Epithelial cell of prostate (primary cell): ENCODE data around the gene RYR3.

Experiments used
- DNase-seq: peaks from one replicate; pipeline ENCODE4 v3.0.0-alpha.2; 2011; ENCODE audit warnings: low read depth, low spot score
- H3K27ac ChIP-seq: fragments of 450-650 bp; 2 replicates; pipeline ENCODE4 v1.5.1; 2017; ENCODE audit warnings: mild to moderate bottlenecking

RYR3 gene

DNA sequence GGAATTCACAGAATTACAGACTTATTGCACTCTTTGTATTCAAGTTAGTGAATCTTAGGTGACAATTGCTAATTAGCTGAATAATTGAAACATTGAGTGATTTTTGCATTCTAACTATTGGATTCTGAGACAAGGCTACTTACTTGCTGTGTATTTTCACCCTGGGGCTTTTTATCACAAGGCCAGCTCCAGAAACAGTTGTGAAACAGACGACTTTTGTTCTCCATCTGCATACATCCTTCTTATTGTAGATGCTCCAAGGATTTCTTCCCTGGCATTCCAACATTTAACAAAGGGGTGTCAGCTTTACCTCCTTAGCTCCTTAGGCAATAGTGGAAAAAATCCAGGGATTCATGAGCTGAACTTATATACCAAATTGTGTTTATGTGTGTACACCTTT, 424.4 kb downstream of the RYR3 start:
- no peak for DNase-seq

GRCh38 chr15:33735637-33736247, 425.0 kb downstream of the RYR3 start:
- H3K27ac ChIP-seq = no peak overlapping the region
- no peak for DNase-seq

More for the DNA sequence above, 424.4 kb downstream of the RYR3 start:
- H3K27ac ChIP-seq = no peak overlapping the region

DNA sequence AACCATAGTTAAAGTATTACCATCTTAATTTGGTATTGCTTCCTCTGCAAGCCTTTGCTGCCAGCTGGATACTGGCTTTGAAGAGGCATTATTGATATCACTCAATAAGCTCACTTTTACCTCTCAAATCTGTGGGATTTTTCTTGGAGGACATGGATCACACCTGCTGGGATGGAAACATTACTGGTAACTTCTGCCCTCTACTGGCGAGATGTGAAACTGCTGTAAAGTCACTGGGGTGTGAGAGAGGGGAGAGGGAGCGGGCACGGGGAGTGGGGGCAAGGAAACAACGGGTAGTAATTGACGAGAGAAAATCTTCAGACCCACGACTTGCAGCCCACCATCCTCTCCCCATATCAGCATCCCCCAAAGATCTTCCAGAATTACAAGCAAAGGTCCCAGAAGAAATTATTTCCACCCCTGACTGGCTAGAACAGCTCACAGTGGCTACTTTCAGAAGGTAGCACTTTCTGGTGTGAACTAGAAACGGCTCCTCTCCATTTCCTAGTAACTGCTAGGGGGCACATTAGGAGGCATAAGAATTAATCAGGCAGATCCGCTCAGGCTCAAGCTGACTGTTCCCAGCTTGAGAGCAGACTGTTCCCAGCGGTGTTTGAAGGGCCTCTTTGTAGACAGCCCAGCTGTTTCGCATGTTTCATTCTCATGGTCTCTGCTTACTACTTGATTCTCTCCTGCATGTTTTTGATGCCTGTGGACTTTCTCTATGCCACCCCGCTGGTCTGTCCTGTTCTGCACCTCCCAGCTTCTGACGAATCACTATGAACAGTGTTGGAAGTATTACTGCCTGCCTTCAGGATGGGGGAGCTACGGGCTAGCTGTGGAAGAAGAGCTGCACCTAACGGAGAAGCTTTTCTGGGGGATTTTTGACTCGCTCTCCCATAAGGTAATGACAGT, 427.2 kb downstream of the RYR3 start:
- no peak overlapping the region for H3K27ac ChIP-seq
- DNase-seq = no peak

DNA sequence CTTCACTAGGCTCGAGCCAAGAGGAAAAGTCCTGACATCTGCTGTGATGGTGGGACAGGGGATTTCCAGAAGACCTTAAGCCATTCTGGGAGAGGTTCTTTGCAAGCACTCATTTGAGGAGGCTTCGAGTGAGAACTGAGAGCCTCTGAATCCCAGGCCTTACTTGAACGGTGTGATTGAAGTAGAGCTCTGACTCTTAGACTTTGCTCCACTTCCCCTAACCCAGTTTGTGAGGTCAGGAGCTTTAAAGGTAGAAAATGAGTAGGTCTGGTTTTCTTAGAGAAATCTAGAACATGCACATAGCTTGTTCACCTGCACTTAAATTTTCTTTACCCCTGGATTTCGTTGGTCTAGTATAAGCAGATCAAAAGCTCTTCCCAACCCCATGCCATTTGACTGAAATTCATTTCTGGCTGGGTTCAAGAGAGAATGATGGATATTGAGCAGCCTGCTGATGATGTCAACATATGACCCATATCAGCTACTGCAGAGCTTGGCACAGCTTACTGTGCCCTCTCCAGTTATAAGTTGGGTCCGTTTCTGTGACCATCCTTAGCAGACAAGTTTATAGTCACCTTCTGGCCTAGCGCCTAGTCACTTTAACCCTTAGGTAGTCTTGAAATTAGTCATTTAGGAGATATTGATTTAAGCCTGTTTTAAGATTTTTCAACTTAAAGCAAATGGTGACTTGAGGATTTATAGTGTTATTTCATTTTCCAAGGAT, 428.3 kb downstream of the RYR3 start:
- no peak overlapping the region for H3K27ac ChIP-seq
- DNase-seq = no peak

DNA sequence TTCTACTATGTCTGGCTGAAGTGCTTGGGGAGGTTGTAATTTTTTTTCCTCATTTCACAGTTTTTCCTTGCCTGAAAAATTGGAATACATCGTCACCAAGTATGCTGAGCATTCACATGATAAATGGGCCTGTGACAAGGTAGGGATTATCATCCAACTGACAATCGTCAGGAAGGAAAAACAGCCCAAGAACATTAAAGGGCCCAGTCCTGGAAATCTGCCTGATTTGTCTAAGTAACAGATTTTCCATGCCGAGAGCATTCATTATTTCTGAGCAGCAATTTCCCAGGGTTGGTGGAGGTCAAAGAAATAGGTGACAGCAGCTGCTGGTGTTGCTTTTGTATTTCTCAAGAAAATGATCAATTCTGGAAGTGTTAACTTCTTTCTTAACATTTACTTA, 431.5 kb downstream of the RYR3 start:
- no peak for DNase-seq
- H3K27ac ChIP-seq = no peak overlapping the region

DNA sequence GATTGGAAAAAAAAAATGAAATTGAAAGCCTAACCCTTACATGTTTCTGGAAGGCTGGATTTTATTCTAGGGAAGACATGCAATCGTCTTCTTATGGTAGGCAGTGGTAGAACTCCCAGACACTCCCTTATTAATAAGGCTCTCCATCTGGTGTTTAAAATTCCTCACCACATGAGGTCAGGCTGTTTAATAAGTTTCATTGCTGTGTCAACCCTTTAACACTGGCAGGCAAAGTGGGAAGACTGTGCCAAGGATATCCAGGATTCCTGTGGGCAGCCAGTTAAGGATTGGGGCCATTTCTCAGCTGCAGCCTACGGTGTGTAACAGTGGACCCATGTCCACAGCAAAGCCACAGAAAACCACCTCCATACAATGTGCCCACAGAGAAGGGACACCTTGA, 432.0 kb downstream of the RYR3 start:
- no peak for DNase-seq
- no peak overlapping the region for H3K27ac ChIP-seq

DNA sequence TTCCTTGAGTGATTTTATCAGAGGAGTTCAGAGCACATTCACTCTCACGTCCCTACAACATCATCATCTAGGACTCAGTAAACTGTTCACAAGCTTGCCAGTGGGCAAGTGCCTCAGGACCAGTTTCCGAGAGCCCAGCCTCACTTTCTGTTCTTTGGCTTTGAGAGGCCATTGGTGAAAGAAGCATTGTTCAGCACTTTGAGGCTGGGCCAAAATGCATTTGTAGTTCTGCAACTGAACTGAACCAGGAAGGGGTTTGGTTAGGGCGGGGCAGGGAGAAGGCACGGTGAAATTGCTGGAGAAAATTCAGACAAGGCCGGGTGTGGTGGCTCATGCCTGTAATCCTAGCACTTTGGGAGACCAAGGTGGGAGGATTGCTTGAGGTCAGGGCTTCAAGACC, 435.4 kb downstream of the RYR3 start:
- DNase-seq = no peak

DNA sequence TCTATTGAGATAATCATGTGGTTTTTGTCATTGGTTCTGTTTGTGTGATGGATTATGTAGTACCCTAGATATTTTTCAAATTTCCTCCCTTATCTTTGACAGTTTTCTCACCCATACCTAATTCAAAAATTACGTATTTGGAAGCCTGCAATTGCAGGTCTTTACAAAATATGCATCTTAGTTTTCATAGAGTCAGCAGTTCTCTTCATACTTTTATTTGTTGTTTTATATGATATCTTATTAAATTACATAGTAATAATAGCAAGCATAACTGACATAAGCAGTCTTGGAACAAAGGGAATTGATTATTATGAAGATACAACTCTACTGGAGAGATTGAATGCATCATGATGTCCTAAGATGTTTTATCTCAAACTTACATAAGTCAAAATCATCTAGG, 442.2 kb downstream of the RYR3 start:
- DNase-seq = no peak
- H3K27ac ChIP-seq = no peak overlapping the region

More for the DNA sequence above, 435.4 kb downstream of the RYR3 start:
- no peak overlapping the region for H3K27ac ChIP-seq

- H3K27ac ChIP-seq = no peak overlapping the region
- DNase-seq = no peak
Measured at GRCh38 chr15:33754242-33754641, 443.5 kb downstream of the RYR3 start.

DNA sequence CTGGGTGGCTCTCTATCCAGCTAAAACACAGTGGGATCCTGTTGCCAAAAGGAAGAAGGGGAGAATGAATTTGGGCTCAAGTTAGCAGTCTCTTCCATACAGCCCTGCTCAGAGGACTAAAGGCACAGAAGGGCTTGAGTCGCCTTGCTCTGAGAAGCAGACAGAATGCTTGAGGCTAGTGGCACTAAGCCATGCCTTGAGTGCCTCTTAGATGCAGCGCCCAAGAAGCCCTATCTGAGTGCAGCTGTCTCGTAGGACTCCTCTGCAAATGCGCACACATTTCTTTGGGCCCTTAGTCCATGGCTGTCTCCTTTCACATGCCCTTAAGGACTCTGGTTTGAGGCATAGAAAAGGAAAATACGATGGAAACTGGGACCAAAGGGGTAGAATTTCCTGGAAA, 446.2 kb downstream of the RYR3 start:
- no peak for DNase-seq
- H3K27ac ChIP-seq = no peak overlapping the region

DNA sequence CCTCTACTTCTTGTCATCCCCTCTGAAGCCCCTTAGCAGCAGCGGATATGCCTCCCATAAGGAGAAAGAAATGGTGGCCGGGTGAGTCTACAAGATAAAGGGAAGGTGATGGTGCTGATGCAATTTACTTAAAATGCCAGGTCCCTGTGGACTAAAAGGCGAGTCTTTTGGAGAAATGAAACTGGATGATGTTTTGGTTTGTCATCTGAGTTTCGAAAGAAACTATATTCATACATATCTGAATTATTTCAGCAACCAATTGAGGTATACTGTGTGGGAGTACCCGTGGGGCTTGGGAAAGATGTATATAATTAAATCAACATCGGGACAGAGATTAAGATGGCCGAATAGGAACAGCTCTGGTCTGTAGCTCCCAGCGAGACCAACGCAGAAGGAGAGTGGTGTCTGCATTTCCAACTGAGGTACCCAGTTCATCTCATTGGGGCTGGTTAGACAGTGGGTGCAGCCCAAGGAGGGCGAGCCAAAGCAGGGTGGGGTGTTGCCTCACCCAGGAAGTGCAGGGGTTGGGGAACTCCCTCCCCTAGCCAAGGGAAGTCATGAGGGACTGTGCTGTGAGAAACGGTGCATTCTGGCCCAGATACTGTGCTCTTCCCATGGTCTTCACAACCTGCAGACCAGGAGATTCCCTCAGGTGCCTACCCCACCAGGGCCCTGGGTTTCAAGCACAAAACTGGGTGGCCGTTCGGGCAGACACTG, 446.9 kb downstream of the RYR3 start:
- no peak overlapping the region for H3K27ac ChIP-seq
- no peak for DNase-seq

DNA sequence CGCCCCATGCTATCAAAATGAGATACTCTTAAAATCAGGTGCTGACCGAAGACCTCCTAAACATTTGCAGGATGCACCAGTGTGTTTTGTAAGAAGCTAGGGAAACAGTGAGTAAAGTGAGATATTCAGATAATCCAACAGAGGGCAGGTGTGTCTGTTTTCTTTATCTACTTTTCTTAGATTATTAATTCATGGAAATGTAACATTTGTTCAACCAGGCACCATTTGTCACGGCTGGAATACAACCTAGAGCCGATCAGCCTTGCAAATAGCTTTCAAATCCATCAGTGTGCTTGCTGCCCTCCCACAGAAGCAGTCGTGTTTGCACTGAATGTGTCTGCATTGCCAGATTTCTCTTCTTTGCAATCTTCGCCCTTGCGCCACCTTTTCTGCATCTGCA, 455.6 kb downstream of the RYR3 start:
- no peak for DNase-seq
- no peak overlapping the region for H3K27ac ChIP-seq

DNA sequence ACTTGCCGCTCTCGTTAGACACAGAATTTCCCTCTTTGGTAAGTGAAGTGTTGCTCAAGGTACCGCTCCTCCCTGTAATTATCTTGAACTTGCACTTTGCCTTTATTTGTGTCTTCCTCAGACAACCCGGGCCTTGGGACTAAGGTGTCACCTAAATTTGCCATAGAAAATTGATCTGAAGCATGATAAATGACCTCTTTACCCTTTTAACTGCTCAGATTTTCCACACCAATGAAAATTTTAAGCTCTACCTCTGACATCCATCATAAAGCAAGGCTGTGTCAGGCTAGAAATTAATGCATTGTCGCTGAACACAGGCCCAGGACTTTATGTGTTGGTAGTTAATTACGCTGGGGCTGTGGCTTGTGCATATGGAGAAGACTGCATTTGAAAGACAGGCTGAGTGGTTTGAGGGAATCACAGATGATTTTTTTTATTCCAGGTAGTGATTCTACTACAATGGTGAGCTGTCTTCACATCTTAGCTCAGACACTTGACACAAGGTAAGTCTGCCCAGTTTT, 458.0 kb downstream of the RYR3 start:
- no peak overlapping the region for H3K27ac ChIP-seq
- DNase-seq = no peak

DNA sequence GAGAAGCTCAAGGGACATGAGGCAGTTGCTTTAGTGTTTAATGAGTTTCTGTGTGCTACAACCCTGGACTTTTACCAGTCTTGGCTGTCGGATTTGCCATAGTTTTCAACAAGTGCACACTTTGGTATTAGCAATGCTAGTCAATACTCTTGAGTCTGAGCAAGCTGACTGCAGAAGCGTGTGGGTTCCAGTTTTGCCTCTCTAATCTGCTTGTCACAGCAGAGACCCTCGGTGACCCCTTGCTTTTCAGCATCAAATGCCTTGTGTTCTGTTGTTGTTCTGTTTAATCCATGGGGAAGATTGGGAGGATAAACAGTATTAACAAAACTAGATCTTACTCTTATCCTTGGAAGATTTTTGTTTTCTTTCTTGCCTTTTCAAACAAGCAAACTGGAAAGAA, 463.2 kb downstream of the RYR3 start:
- no peak overlapping the region for H3K27ac ChIP-seq
- no peak for DNase-seq

DNA sequence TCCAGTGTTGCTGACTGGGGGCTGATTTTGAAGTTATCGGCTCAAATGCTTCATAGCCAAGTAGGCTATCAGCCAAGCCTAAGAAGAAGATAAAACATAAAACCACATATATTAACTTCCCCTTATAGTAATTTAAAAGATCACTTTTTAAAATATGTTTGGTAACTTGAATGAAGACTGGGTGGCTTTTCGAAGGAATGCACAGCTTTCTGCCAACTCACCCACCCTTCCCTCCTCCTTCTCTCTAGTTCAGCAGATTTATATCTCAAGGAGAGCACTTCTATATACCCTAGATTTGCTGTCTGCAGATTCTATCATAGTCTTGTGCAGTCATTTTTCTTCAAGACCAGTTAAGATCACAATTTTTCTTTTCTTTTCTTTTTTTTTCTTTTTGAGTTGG, 468.1 kb downstream of the RYR3 start:
- H3K27ac ChIP-seq = no peak overlapping the region
- DNase-seq = no peak

DNA sequence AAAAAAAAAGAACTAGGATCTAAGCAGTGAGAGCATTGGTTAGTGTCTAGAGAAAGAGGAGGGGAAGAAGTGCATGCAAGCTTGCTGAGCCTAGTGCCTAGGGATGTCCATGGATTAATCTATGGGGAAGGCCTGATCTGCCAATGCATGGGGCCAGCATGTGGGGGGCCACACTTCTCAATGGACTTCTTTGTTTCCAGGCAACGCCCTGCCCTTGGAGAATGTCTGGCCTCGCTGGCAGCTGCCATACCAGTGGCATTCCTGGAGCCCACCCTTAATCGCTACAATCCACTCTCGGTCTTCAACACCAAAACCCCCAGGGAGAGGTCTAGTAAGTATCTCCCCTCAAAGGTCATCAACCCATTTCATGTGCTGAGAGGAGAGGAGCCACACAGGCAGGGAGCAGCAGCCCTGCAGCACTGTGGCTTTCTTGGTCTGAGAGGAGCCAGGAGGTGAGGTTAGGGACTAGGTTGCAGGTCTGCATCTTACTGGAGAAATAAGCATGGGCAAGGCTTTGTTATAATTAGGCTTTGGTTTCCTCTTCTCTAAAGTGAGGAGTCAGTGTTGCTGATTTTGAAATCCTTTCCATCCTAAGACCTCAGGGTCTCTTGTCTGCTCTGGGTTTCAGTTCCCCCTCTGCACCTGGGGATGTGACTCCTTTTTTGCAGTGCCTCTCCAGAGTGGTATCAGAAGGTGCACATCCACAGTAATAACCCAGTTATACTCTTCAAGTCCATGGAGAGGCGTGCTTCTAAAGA, 469.4 kb downstream of the RYR3 start:
- no peak overlapping the region for H3K27ac ChIP-seq
- no peak for DNase-seq

GRCh38 chr15:33782966-33783365, 472.2 kb downstream of the RYR3 start:
- DNase-seq = no peak
- no peak overlapping the region for H3K27ac ChIP-seq

- no peak for DNase-seq
- H3K27ac ChIP-seq = no peak overlapping the region
Measured at GRCh38 chr15:33785366-33785765, 474.6 kb downstream of the RYR3 start.

- H3K27ac ChIP-seq = no peak overlapping the region
- DNase-seq = no peak
Measured at GRCh38 chr15:33788906-33789540, 478.3 kb downstream of the RYR3 start.
